Mucosa of stomach (tissue), 1 donor: ENCODE data around the gene DDX19B.
"Not testable (repeated sequence)": the region's sequence is repeated elsewhere in the genome, so short reads cannot be mapped to it uniquely, and the experiment has no call there.

Experiments used
- H3K27me3 ChIP-seq: one replicate; pipeline ENCODE4 v1.7.0; 2013; ENCODE audit warnings: mild to moderate bottlenecking, low read length; ENCODE audit not compliant: control insufficient read depth, insufficient read depth
- H3K36me3 ChIP-seq: one replicate; pipeline ENCODE4 v1.7.0; 2013; ENCODE audit warnings: low read length; ENCODE audit not compliant: control insufficient read depth, insufficient read depth
- H3K4me1 ChIP-seq: one replicate; pipeline ENCODE4 v1.7.0; 2013; ENCODE audit warnings: mild to moderate bottlenecking, low read length; ENCODE audit not compliant: control insufficient read depth, insufficient read depth
- H3K4me3 ChIP-seq: one replicate; pipeline ENCODE4 v1.7.0; 2013; ENCODE audit warnings: low read length
- H3K9ac ChIP-seq: one replicate; pipeline ENCODE4 v1.7.0; 2013; ENCODE audit warnings: mild to moderate bottlenecking, low read length, moderate library complexity
- H3K9me3 ChIP-seq: one replicate; pipeline ENCODE4 v1.7.0; 2013; ENCODE audit warnings: mild to moderate bottlenecking, low read length, moderate library complexity; ENCODE audit not compliant: control insufficient read depth
- donor health status: Pancreatic carcinoma.

DDX19B gene

DNA sequence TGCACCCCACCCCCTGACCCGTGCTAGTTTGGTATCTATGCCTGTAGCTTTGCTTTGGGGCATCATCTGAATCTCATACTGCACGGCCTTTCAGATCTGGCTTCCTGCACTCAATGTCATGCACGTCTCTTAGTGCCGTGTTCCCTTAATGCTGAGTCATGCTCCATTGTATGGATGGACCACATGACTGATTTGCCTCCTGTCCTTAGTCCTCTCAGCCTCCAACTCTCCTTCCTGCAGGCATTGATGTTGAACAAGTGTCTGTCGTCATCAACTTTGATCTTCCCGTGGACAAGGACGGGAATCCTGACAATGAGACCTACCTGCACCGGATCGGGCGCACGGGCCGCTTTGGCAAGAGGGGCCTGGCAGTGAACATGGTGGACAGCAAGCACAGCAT, 33.7 kb downstream of the DDX19B start:
- not testable (repeated sequence) for H3K9ac ChIP-seq, H3K36me3 ChIP-seq, H3K4me3 ChIP-seq, H3K4me1 ChIP-seq, H3K9me3 ChIP-seq, H3K27me3 ChIP-seq

DNA sequence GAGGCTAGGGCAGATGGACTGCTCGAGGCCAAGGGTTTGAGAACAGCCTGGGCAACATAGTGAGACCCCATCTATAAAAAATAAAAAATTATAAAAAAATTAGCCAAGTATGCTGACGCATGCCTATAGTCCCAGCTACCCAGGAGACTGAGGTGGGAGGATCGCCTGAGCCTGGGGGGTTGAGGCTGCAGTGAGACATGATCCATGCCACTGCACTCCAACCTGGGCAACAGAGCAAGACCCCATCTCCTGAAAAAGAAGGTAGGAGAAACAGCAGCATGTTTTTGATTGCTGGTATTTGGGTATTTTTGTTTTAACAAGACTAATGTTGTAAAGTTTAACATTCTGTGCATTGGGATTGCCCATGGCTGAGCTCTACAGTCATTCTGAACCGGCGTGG, 38.8 kb downstream of the DDX19B start:
- H3K9me3 ChIP-seq, result no peaks in the 10 kb centered on the region
- no peaks in the 10 kb centered on the region for H3K4me1 ChIP-seq
- no peaks in the 10 kb centered on the region for H3K27me3 ChIP-seq
- H3K36me3 ChIP-seq, result no peaks in the 10 kb centered on the region
- H3K9ac ChIP-seq, result no peak overlapping the region
- H3K4me3 ChIP-seq, result no peak overlapping the region

DNA sequence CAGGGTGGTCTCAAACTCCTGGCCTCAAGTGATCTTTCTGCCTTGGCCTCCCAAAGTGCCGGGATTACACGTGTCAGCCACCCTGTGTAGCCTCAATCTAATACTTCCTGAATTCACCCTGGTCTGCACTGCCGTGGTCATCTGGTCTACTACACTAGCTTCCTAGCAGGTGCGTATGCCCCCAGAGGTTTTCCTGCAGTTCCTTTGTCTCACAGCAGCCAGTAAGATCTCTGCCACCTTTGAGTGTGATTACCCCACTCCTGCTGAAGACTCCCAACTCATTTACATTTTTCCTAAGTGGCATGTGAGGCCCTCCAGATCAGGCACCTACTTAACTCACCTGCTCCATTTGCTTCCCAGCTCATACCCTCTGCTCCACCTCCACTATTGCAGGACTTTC, 42.6 kb downstream of the DDX19B start:
- Histone ChIP-seq H3K4me3 (no peak overlapping the region), H3K36me3 (no peaks in the 10 kb centered on the region), H3K9me3 (no peaks in the 10 kb centered on the region), H3K9ac (no peak overlapping the region), H3K4me1 (peaks cover 8% of the 10 kb centered on the region), H3K27me3 (no peaks in the 10 kb centered on the region)

DNA sequence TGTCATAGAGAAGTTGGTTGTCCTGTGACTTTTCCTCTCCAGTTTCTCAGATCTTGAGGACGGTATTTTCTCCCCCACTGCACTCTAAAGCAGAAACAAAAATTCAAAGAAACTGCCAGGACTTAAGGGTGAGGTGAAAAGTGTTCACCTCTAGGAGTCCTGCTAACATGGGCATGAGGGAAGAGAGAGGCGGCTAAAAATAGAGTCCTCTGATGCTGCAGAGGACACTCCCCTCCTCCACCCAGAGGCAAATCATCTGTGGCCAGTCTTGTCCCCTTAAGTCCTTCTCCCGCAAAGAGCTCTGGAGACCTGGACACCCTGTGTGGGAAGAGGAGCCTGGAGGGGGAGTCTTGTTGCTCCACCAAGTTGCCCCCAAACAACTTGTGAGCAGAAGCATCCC, 43.0 kb downstream of the DDX19B start:
- H3K9ac ChIP-seq, result no peak overlapping the region
- H3K36me3 ChIP-seq, result no peaks in the 10 kb centered on the region
- H3K4me3 ChIP-seq, result no peak overlapping the region

DNA sequence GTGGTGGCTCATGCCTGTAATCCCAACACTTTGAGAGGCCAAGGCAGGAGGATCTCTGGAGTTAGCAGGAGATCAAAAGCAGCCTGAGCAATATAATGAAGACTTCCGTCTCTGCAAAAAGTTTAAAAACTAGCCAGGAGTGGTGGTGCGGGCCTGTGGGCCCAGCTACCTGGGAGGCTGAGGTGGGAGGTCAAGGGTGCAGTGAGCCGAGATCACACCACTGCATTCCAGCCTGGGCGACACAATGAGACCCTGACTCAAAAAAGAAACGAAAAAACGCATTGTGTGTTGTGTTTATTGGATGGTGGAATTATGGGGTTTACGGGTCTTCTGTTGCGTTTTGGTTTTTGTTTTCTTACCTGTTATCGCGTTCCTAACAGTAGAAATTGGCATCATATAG, 46.9 kb downstream of the DDX19B start:
- Histone ChIP-seq H3K9ac (peak overlapping the region; percentile 96), H3K4me3 (no peak overlapping the region), H3K9me3 (no peaks in the 10 kb centered on the region)

More for the DNA sequence above, 43.0 kb downstream of the DDX19B start:
- peaks cover 8% of the 10 kb centered on the region for H3K4me1 ChIP-seq
- no peaks in the 10 kb centered on the region for H3K9me3 ChIP-seq
- no peaks in the 10 kb centered on the region for H3K27me3 ChIP-seq

DNA sequence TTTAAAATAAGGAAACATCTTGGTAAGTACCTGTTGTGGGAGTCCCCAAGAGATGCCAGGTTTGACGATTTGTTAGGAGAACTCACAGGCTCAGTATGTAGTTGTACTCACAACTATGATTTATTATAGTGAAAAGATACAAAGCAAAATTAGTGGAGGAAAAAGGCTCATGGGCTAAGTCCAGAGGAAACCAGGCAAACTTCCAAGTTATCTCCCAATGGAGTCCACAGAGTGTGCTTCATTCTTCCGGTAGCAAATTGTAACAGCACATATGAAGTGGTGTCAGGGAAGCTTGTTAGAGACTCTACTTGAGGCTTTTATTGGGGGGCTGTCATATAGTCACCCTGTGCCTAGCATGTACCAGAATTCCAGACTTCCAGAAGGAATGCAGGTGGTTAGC, 50.0 kb downstream of the DDX19B start:
- no peak overlapping the region for H3K9ac ChIP-seq
- no peaks in the 10 kb centered on the region for H3K36me3 ChIP-seq
- peaks cover 16% of the 10 kb centered on the region for H3K4me1 ChIP-seq
- H3K27me3 ChIP-seq, result no peaks in the 10 kb centered on the region
- H3K4me3 ChIP-seq, result no peak overlapping the region
- H3K9me3 ChIP-seq, result no peaks in the 10 kb centered on the region

More for the DNA sequence above, 46.9 kb downstream of the DDX19B start:
- Histone ChIP-seq H3K36me3 (no peaks in the 10 kb centered on the region), H3K4me1 (peaks cover 16% of the 10 kb centered on the region), H3K27me3 (no peaks in the 10 kb centered on the region)

DNA sequence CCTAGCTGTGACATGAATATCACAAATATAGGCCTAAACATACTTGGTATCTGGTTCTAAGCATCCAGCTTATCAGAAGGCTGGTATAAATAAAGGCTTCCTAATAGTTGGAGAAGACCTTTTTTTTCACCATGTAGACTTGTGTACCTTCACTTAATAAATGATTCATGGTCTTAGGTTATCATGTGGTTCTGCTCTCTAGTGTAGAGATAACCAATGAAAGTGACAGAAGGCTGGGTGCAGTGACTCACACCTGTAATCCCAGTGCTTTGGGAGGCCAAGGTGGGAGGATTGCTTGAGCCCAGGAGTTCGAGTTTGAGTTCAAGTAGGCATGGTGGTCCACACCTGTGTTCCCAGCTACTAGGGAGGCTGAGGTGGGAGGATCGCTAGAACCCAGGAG, 50.8 kb downstream of the DDX19B start:
- peaks cover 16% of the 10 kb centered on the region for H3K4me1 ChIP-seq
- no peak overlapping the region for H3K4me3 ChIP-seq
- no peak overlapping the region for H3K9ac ChIP-seq
- no peaks in the 10 kb centered on the region for H3K36me3 ChIP-seq
- no peaks in the 10 kb centered on the region for H3K9me3 ChIP-seq
- H3K27me3 ChIP-seq, result no peaks in the 10 kb centered on the region

DNA sequence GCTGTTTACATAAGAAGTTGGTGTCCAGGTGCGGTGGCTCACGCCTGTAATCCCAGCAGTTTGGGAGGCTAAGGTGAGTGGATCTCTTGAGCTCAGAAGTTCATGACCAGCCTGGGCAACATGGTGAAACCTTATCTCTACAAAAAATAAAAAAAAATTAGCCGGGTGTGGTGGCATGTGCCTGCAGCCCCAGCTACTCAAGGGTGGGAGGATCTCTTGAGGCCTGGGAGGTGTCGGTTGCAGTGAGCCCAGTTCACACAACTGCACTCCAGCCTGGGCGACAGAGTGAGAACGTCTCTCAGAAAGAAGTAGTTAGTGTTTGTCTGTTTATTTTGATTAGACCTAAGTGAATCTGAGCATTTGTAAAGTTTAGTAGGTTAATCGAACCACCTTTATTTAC, 60.6 kb downstream of the DDX19B start:
- Histone ChIP-seq H3K4me1 (no peaks in the 10 kb centered on the region), H3K4me3 (no peak overlapping the region), H3K9me3 (no peaks in the 10 kb centered on the region), H3K9ac (no peak overlapping the region), H3K27me3 (no peaks in the 10 kb centered on the region), H3K36me3 (peaks cover under 1% of the 10 kb centered on the region)

DNA sequence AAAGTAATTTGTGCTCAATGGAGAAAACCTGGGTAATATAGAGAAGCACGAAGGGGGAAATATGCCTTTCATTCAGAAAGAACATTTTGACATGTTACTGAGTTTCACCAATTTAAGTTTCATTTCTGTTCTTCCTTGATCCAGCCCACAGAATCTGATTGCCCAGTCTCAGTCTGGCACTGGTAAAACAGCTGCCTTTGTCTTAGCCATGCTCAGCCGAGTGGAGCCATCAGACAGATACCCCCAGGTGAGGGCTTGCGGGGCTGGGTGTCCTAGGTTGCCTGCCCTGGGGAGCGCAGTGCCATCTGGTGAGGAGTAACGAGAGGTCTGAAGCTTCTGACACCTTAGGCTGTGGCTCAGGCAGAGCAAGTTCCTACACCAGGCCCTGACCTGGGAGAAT, 65.4 kb downstream of the DDX19B start:
- Histone ChIP-seq H3K36me3 (peaks cover 10% of the 10 kb centered on the region), H3K4me1 (no peaks in the 10 kb centered on the region), H3K27me3 (no peaks in the 10 kb centered on the region), H3K9ac (no peak overlapping the region), H3K4me3 (no peak overlapping the region), H3K9me3 (no peaks in the 10 kb centered on the region)

DNA sequence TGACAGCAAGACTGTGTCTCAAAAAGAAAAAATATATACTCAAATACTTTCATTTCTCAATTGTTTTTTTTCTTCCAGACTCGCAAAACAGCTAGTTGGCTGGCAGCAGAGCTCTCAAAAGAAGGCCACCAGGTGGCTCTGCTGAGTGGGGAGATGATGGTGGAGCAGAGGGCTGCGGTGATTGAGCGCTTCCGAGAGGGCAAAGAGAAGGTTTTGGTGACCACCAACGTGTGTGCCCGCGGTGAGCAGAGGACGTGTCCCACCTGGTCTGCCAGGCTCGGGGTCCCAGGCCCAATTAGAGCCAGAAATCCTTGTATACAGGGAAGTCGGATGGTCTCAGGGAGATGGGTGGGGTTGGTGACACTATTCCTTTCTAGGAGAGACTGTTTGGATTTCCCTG, 71.2 kb downstream of the DDX19B start:
- H3K36me3 ChIP-seq, H3K27me3 ChIP-seq, H3K4me3 ChIP-seq, H3K9me3 ChIP-seq, H3K4me1 ChIP-seq, H3K9ac ChIP-seq: not testable (repeated sequence)

DNA sequence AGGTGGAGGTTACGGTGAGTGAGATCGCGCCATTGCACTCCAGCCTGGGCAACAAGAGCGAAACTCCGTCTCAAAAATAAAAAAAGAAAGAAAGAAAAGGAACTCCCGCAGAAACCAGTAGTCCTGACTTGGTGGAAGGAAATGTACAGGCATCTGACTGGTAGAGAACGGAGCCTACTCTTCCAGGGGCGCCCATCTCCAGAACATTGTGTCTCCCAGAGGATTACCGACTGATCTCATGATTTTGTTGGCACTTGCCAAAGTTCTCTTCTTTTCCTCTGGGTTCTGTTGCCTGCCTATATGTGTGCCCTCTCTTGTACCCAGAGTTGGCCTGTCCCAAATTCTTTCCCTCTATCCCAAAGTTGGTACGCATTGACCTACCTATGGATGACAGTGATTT, 71.9 kb downstream of the DDX19B start:
- H3K4me1 ChIP-seq, result peaks cover 12% of the 10 kb centered on the region

DNA sequence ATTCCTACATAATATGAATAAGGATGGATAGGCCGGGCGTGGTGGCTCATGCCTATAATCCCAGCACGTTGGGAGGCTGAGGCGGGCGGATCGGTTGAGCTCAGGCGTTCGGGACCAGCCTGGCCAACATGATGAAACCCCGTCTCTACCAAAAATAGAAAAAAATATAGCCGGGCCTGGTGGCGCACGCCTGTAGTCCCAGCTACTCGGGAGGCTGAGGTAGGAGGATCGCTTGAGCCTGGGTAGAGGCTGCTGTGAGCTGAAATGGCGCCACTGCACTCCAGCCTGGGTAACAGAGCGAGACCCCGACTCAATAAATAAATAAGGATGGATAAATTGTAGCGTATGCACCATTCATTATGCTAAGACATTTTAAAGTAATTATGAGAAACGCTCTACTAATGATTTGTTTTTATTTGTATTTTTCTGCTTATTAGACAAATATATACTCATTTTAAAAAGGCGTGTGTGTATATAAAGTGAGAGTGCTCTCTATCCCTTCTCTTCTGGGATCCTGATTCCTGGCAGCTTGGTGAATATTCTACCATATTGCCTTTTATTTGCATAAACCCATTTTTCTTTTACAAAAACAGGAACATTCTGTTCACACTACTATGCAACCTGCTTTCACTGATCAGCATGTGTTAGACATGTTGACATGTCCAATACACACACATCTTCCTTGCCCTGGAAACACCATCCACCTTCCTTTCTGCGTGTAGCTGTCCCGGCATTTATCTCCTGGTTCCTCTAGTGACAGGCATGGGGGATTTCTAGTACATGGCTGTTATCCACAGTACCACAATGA, 74.1 kb downstream of the DDX19B start:
- Histone ChIP-seq H3K27me3 (no peaks in the 10 kb centered on the region), H3K4me1 (peaks cover 12% of the 10 kb centered on the region), H3K9ac (no peak overlapping the region), H3K9me3 (no peaks in the 10 kb centered on the region), H3K36me3 (no peaks in the 10 kb centered on the region), H3K4me3 (no peak overlapping the region)

More for the DNA sequence above, 71.9 kb downstream of the DDX19B start:
- H3K27me3 ChIP-seq, result no peaks in the 10 kb centered on the region
- H3K36me3 ChIP-seq, result peaks cover 2% of the 10 kb centered on the region
- H3K9me3 ChIP-seq, result no peaks in the 10 kb centered on the region
- no peak overlapping the region for H3K9ac ChIP-seq
- no peak overlapping the region for H3K4me3 ChIP-seq

DNA sequence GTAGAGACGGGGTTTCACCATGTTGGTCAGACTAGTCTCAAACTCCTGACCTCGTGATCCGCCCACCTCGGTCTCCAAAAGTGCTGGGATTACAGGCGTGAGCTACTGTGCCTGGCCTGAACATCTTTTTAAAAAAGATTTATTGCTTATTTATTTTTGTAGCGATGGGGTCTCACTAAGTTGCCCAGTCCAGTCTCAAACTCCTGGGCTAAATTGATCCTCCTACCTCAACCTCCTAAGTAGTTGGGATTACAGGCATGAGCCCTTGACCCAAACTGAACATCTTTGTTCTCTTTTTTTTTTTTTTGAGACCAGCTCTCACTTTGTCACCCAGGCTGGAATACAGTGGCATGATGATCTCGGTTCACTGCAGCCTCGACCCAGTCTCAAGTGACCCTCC, 75.2 kb downstream of the DDX19B start:
- Histone ChIP-seq H3K27me3 (no peaks in the 10 kb centered on the region), H3K4me3 (no peak overlapping the region), H3K4me1 (peaks cover 12% of the 10 kb centered on the region), H3K36me3 (no peaks in the 10 kb centered on the region), H3K9ac (no peak overlapping the region), H3K9me3 (no peaks in the 10 kb centered on the region)
